GM18873 (cell line): ENCODE data around the gene PRSS33.

Source experiments
- ATAC-seq: cut with Tn5 transposase; IDR thresholded peaks from one replicate; pipeline ENCODE4 v1.9.1; 2021; ENCODE audit warnings: mild to moderate bottlenecking, moderate library complexity, moderate number of reproducible peaks; ENCODE audit not compliant: unreplicated experiment, low FRiP score

The PRSS33 gene

GRCh38 chr16:2779151-2779920 lies 8.0 kb downstream of the PRSS33 start:
- no peak for ATAC-seq

GRCh38 chr16:2778630-2778958 lies 8.8 kb downstream of the PRSS33 start:
- no peak for ATAC-seq

- peak; percentile 14 for ATAC-seq
Observed at GRCh38 chr16:2777903-2778629, 9.3 kb downstream of the PRSS33 start.

GRCh38 chr16:2777231-2777902 lies 10.0 kb downstream of the PRSS33 start, which contains the start of gene ELOB:
Gene ELOB (minus strand): TSS chr16:2777280. CDS start chr16:2777239, 41 bp downstream.
- ATAC-seq = peak; percentile 41

GRCh38 chr16:2776500-2777139 lies 10.7 kb downstream of the PRSS33 start:
- ATAC-seq = peak; percentile 5

- ATAC-seq = no peak
Observed at GRCh38 chr16:2775765-2776499, 11.4 kb downstream of the PRSS33 start.

- no peak for ATAC-seq
Observed at GRCh38 chr16:2775131-2775716, 12.1 kb downstream of the PRSS33 start.

GRCh38 chr16:2774161-2774891 lies 13.0 kb downstream of the PRSS33 start:
- no peak for ATAC-seq

- no peak for ATAC-seq
Observed at GRCh38 chr16:2773188-2773968, 14.0 kb downstream of the PRSS33 start.

- ATAC-seq = no peak
Observed at GRCh38 chr16:2771496-2772402, 15.6 kb downstream of the PRSS33 start.

- ATAC-seq = no peak
Observed at GRCh38 chr16:2770057-2770951, 17.1 kb downstream of the PRSS33 start.

- no peak for ATAC-seq
Observed at GRCh38 chr16:2769675-2770056, 17.7 kb downstream of the PRSS33 start.

- ATAC-seq = no peak
Observed at GRCh38 chr16:2769100-2769529, 18.2 kb downstream of the PRSS33 start.

- ATAC-seq = no peak
Observed at GRCh38 chr16:2768403-2769089, 18.8 kb downstream of the PRSS33 start.

- ATAC-seq = no peak
Observed at GRCh38 chr16:2767891-2768290, 19.5 kb downstream of the PRSS33 start.
